HFF-Myc (cell line): ENCODE measurements around the gene ALPK1.

Experiments used
- DNase-seq: peaks from one replicate; pipeline ENCODE4 v3.0.0-alpha.2; 2011; ENCODE audit warnings: low read depth; ENCODE audit errors: extremely low read depth
- H3K4me3 ChIP-seq: replicated peaks from 2 replicates; pipeline ENCODE4 v1.5.1; 2011; ENCODE audit warnings: low read depth, mild to moderate bottlenecking, control low read depth, low read length
- CTCF ChIP-seq: IDR thresholded peaks from 2 replicates; pipeline ENCODE4 v1.5.1; 2012; ENCODE audit warnings: mild to moderate bottlenecking, low read depth, low read length, control low read depth; ENCODE audit errors: missing control alignments

The ALPK1 gene

GRCh38 chr4:112448306-112449132 lies 151.3 kb downstream of the ALPK1 start:
- no peak overlapping the region for H3K4me3 ChIP-seq
- no peak for TF ChIP-seq CTCF
- DNase-seq: no peak

GRCh38 chr4:112449708-112450107 lies 152.5 kb downstream of the ALPK1 start:
- DNase-seq: no peak
- H3K4me3 ChIP-seq: no peak overlapping the region
- no peak for TF ChIP-seq CTCF

GRCh38 chr4:112451104-112451503 lies 153.9 kb downstream of the ALPK1 start:
- no peak for TF ChIP-seq CTCF
- DNase-seq: no peak
- no peak overlapping the region for H3K4me3 ChIP-seq

GRCh38 chr4:112451831-112452230 lies 154.7 kb downstream of the ALPK1 start:
- no peak overlapping the region for H3K4me3 ChIP-seq
- no peak for TF ChIP-seq CTCF
- DNase-seq: no peak

GRCh38 chr4:112453321-112453720 lies 156.2 kb downstream of the ALPK1 start:
- TF ChIP-seq CTCF: no peak
- no peak for DNase-seq
- H3K4me3 ChIP-seq: no peak overlapping the region

GRCh38 chr4:112472318-112472717 lies 175.1 kb downstream of the ALPK1 start:
- no peak for TF ChIP-seq CTCF
- H3K4me3 ChIP-seq: no peak overlapping the region

More at GRCh38 chr4:112472318-112472717, 175.1 kb downstream of the ALPK1 start:
- DNase-seq: no peak
